Measurements from ENCODE around the gene KCND2. TPM values are rescaled to one million over a fixed set of nuclear protein-coding genes. Genes with fewer than 3 reads are reported as not detected.

KCND2 gene
- total RNA-seq, 1 experiment from 2014 or later: 0.72 TPM

GRCh38 chr7:120486164-120486563 lies 213.2 kb downstream of the KCND2 start:
- Histone ChIP-seq H3K4me1 (replicated peaks; ENCODE audit: insufficient read depth) (peaks cover 10% of the 10 kb centered on the region), H3K9me2 (ENCODE audit: insufficient read depth) (no peaks in the 10 kb centered on the region), H3K27me3 (ENCODE audit: insufficient read depth, low read depth) (no peaks in the 10 kb centered on the region), H2AFZ (no peak overlapping the region; the same call in 1 of the 2 replicates), H3K27ac (no peak overlapping the region), H4K20me1 (ENCODE audit: insufficient read depth) (no peaks in the 10 kb centered on the region), H3K36me3 (ENCODE audit: low read depth) (no peaks in the 10 kb centered on the region), H3K79me2 (ENCODE audit: low read depth) (no peaks in the 10 kb centered on the region), H3K9me3 (ENCODE audit: insufficient read depth, low read depth) (no peaks in the 10 kb centered on the region), H3F3A (ENCODE audit: insufficient read depth, low read depth) (no peaks in the 10 kb centered on the region), H3K4me3 (no peak overlapping the region), H3K4me2 (0 out of 2 replicates have a peak overlapping the region, but pooled peaks have one; percentile 21)
- intact Hi-C loops (cut with micrococcal nuclease; ENCODE audit: unreplicated experiment): no loop called here
- TF ChIP-seq EZH2 (IDR thresholded peaks at IDR 0.05; ENCODE audit: low read depth): no peak
- no peak for TF ChIP-seq CTCF (conservative IDR thresholded peaks at IDR 0.05)
- ChIA-PET CTCF (no interaction called here), POLR2A (ENCODE audit: unreplicated experiment) (interaction anchor here (0.6 kb wide), 1 partner anchor 63 kb away, joined by 3 read pairs; no protein-coding TSS in a partner anchor)
- BruUV-seq (replicated peaks): no TSS peak
- peak; percentile 24 to 45 for DNase-seq

GRCh38 chr7:120502132-120502531 lies 229.2 kb downstream of the KCND2 start:
- Histone ChIP-seq H3K4me3 (no peak overlapping the region), H3K27ac (no peak overlapping the region), H2AFZ (no peak overlapping the region), H3K4me2 (no peak overlapping the region), H3F3A (ENCODE audit: insufficient read depth, low read depth) (no peaks in the 10 kb centered on the region), H4K20me1 (ENCODE audit: insufficient read depth) (no peaks in the 10 kb centered on the region), H3K9me3 (ENCODE audit: insufficient read depth, low read depth) (no peaks in the 10 kb centered on the region), H3K79me2 (ENCODE audit: low read depth) (no peaks in the 10 kb centered on the region), H3K9me2 (ENCODE audit: insufficient read depth) (no peaks in the 10 kb centered on the region), H3K27me3 (ENCODE audit: insufficient read depth, low read depth) (no peaks in the 10 kb centered on the region), H3K36me3 (ENCODE audit: low read depth) (no peaks in the 10 kb centered on the region), H3K4me1 (replicated peaks; ENCODE audit: insufficient read depth) (0 out of 2 replicates have a peak, but pooled peaks cover 4% of the 10 kb centered on the region)
- intact Hi-C loops (cut with micrococcal nuclease; ENCODE audit: unreplicated experiment): no loop called here
- POLR2A ChIA-PET (ENCODE audit: unreplicated experiment): interaction anchor here (0.6 kb wide), 1 partner anchor 1253 kb away, joined by 3 read pairs; no protein-coding TSS in a partner anchor
- CTCF ChIA-PET: no interaction called here
- no peak for DNase-seq
- no TSS peak for BruUV-seq (replicated peaks)
- no peak for TF ChIP-seq EZH2 (IDR thresholded peaks at IDR 0.05; ENCODE audit: low read depth)
- no peak for TF ChIP-seq CTCF (conservative IDR thresholded peaks at IDR 0.05)

- no peak overlapping the region for H2AFZ ChIP-seq
- no peaks in the 10 kb centered on the region for H3F3A ChIP-seq (ENCODE audit: insufficient read depth, low read depth)
- H3K36me3 ChIP-seq (ENCODE audit: low read depth): no peaks in the 10 kb centered on the region
- H4K20me1 ChIP-seq (ENCODE audit: insufficient read depth): no peaks in the 10 kb centered on the region
- no peaks in the 10 kb centered on the region for H3K27me3 ChIP-seq (ENCODE audit: insufficient read depth, low read depth)
- no peak overlapping the region for H3K4me2 ChIP-seq
- TF ChIP-seq CTCF (conservative IDR thresholded peaks at IDR 0.05) (no peak), EZH2 (IDR thresholded peaks at IDR 0.05; ENCODE audit: low read depth) (no peak)
- ChIA-PET POLR2A (ENCODE audit: unreplicated experiment) (no interaction called here), CTCF (no interaction called here)
- H3K4me1 ChIP-seq (replicated peaks; ENCODE audit: insufficient read depth): 0 out of 2 replicates have a peak, but pooled peaks cover 4% of the 10 kb centered on the region
- no peak overlapping the region for H3K27ac ChIP-seq
- H3K9me3 ChIP-seq (ENCODE audit: insufficient read depth, low read depth): no peaks in the 10 kb centered on the region
- DNase-seq: peak in 1 of 2 experiments; percentile 40
- BruUV-seq (replicated peaks): no TSS peak
- H3K79me2 ChIP-seq (ENCODE audit: low read depth): no peaks in the 10 kb centered on the region
- no peak overlapping the region for H3K4me3 ChIP-seq
- intact Hi-C loops (cut with micrococcal nuclease; ENCODE audit: unreplicated experiment): no loop called here
- no peaks in the 10 kb centered on the region for H3K9me2 ChIP-seq (ENCODE audit: insufficient read depth)
Measured at GRCh38 chr7:120502825-120503224, 229.8 kb downstream of the KCND2 start.
